Activated gamma-delta T cell (primary cell): ENCODE results near the gene TOR3A.
"Not testable (repeated sequence)": the region's sequence is repeated elsewhere in the genome, so short reads cannot be mapped to it uniquely, and the experiment has no call there.

ENCODE experiments used
- DNase-seq: peaks from one replicate; lab custom pipeline; 2025; lab: John Stamatoyannopoulos, UW
- total RNA-seq, 2 donors: gene quantifications; one replicate each; lab custom pipeline; 2026; lab: John Stamatoyannopoulos, UW

Gene TOR3A
- 34.8 to 43.7 reads per million in 2 donors for total RNA-seq

GRCh38 chr1:179081687-179082332, at the start of gene TOR3A:
Gene TOR3A (plus strand): TSS chr1:179082070. CDS start chr1:179082129, 59 bp downstream.
- DNase-seq = peak; percentile 63

- no peak for DNase-seq
Measured at GRCh38 chr1:179034720-179035119, 47.1 kb upstream of the TOR3A start.

- no peak for DNase-seq
Measured at GRCh38 chr1:179036844-179037465, 44.9 kb upstream of the TOR3A start.

- DNase-seq = no peak
Measured at GRCh38 chr1:179038528-179039281, 43.2 kb upstream of the TOR3A start.

GRCh38 chr1:179039502-179040174, 42.2 kb upstream of the TOR3A start:
- DNase-seq = not testable (repeated sequence)

GRCh38 chr1:179040175-179040551, 41.7 kb upstream of the TOR3A start:
- DNase-seq = not testable (repeated sequence)

GRCh38 chr1:179042087-179042486, 39.8 kb upstream of the TOR3A start:
- DNase-seq = no peak

- DNase-seq = no peak
Measured at GRCh38 chr1:179042700-179043099, 39.2 kb upstream of the TOR3A start.

GRCh38 chr1:179043266-179043665, 38.6 kb upstream of the TOR3A start:
- DNase-seq = no peak

- no peak for DNase-seq
Measured at GRCh38 chr1:179043907-179044306, 38.0 kb upstream of the TOR3A start.

- DNase-seq = no peak
Measured at GRCh38 chr1:179046808-179047635, 34.8 kb upstream of the TOR3A start.

GRCh38 chr1:179047636-179047997, 34.3 kb upstream of the TOR3A start:
- DNase-seq = no peak

- DNase-seq = no peak
Measured at GRCh38 chr1:179048339-179049124, 33.3 kb upstream of the TOR3A start.

- no peak for DNase-seq
Measured at GRCh38 chr1:179052776-179053175, 29.1 kb upstream of the TOR3A start.

- no peak for DNase-seq
Measured at GRCh38 chr1:179053486-179053885, 28.4 kb upstream of the TOR3A start.

GRCh38 chr1:179055937-179056336, 25.9 kb upstream of the TOR3A start:
- no peak for DNase-seq

GRCh38 chr1:179058487-179059483, 23.1 kb upstream of the TOR3A start:
- DNase-seq = no peak

- DNase-seq = no peak
Measured at GRCh38 chr1:179061360-179062282, 20.2 kb upstream of the TOR3A start.
